ENCODE results near the gene RNF182. TPM values are rescaled to one million over a fixed set of nuclear protein-coding genes. Genes with fewer than 3 reads are reported as not detected.
"Not testable (repeated sequence)": the region's sequence is repeated elsewhere in the genome, so short reads cannot be mapped to it uniquely, and the experiment has no call there.

RNF182 gene
- total RNA-seq, 4 donors from 2014 or later = 0.32 to 1.3 (median 0.42) TPM; not detected in 1

DNA sequence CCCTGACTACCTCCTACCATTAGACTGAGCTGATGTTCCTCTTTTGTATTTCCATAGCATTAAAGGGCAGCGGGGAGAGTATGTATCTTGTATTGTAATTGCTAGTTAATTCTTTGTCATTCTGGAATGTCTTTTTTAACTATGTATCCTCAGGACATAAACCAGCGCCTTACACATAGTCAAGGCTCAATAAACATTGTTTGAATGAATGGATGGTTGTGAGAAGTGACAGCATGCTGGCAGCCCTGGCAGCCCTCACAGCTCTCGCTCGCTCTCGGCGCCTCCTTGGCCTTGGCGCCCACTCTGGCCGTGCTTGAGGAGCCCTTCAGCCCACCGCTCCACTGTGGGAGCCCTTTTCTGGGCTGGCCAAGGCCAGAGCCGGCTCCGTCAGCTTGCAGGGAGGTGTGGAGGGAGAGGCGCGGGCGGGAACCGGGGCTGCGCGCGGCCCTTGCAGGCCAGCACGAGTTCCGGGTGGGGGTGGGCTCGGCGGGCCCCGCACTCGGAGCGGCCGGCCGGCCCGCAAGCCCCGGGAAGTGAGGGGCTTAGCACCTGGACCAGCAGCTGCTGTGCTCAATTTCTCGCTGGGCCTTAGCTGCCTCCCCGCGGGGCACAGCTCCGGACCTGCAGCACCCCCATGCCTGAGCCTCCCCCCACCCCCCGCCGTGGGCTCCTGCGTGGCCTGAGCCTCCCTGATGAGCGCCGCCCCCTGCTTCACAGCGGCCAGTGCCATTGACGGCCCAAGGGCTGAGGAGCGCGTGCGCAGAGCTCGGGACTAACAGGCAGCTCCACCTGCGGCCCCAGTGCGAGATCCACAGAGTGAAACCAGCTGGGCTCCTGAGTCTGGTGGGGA is 93.1 kb downstream of the RNF182 start:
- DNase-seq (ENCODE audit: low spot score in 2 of 2) = peak in 1 of 2 donors; percentile 9
- WGBS, 2 donors = 83 to 95% methylated on average over 30 to 38 of the region's 46 CpGs
- intact Hi-C loops (cut with DNase I; ENCODE audit: low total_unique reads) = no loop called here

GRCh38 chr6:14018559-14018958 is 93.8 kb downstream of the RNF182 start:
- intact Hi-C loops (cut with DNase I; ENCODE audit: low total_unique reads) = not testable (repeated sequence)
- whole genome bisulfite sequencing, 2 donors = 91 to 92% methylated on average over 6 of the region's 6 CpGs

More for the DNA sequence above, 93.1 kb downstream of the RNF182 start:
- H3K4me3 ChIP-seq (ENCODE audit: low read depth, poor library complexity, severe bottlenecking) = no peak overlapping the region
- TF ChIP-seq POLR2A (IDR thresholded peaks at IDR 0.05) = no peak
- TF ChIP-seq, protein P1, sequence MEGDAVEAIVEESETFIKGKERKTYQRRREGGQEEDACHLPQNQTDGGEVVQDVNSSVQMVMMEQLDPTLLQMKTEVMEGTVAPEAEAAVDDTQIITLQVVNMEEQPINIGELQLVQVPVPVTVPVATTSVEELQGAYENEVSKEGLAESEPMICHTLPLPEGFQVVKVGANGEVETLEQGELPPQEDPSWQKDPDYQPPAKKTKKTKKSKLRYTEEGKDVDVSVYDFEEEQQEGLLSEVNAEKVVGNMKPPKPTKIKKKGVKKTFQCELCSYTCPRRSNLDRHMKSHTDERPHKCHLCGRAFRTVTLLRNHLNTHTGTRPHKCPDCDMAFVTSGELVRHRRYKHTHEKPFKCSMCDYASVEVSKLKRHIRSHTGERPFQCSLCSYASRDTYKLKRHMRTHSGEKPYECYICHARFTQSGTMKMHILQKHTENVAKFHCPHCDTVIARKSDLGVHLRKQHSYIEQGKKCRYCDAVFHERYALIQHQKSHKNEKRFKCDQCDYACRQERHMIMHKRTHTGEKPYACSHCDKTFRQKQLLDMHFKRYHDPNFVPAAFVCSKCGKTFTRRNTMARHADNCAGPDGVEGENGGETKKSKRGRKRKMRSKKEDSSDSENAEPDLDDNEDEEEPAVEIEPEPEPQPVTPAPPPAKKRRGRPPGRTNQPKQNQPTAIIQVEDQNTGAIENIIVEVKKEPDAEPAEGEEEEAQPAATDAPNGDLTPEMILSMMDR (IDR thresholded peaks at IDR 0.05) = no peak

GRCh38 chr6:14020551-14020950 is 95.8 kb downstream of the RNF182 start:
- no peak for TF ChIP-seq POLR2A (IDR thresholded peaks at IDR 0.05)
- TF ChIP-seq, protein P1 (IDR thresholded peaks at IDR 0.05) = no peak
- WGBS, 2 donors = 100% methylated on average over 2 of the region's 2 CpGs
- H3K4me3 ChIP-seq (ENCODE audit: low read depth, poor library complexity, severe bottlenecking) = no peak overlapping the region
- no peak for DNase-seq (ENCODE audit: low spot score in 2 of 2)
- intact Hi-C loops (cut with DNase I; ENCODE audit: low total_unique reads) = no loop called here

More at GRCh38 chr6:14018559-14018958, 93.8 kb downstream of the RNF182 start:
- not testable (repeated sequence) for DNase-seq (ENCODE audit: low spot score in 2 of 2); H3K4me3 ChIP-seq (ENCODE audit: low read depth, poor library complexity, severe bottlenecking)

DNA sequence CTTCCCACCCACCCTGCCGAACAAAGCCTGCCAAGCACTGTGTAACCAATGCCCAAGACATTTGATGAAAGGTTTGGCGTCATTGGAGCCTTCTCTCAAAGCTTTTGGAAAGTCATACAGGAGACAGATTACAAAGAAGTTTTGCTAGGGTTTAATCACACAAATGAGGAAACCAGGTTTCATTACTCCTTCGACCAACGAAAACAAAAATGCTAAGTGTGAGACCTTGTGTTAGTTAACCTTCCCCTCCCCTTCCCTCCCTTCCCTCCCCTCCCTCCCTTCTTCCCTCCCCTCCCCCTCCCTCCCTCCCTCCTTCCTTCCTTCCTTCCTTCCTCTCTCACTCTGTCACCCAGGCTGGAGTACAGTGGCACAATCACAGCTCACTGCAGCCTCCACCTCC is 96.7 kb downstream of the RNF182 start:
- WGBS, 2 donors = 71 to 76% methylated on average over 4 of the region's 4 CpGs
- TF ChIP-seq, protein P1 (IDR thresholded peaks at IDR 0.05) = no peak
- no peak for TF ChIP-seq POLR2A (IDR thresholded peaks at IDR 0.05)
- H3K4me3 ChIP-seq (ENCODE audit: low read depth, poor library complexity, severe bottlenecking) = no peak overlapping the region
- intact Hi-C loops (cut with DNase I; ENCODE audit: low total_unique reads) = no loop called here
- DNase-seq (ENCODE audit: low spot score in 2 of 2) = no peak

GRCh38 chr6:14022673-14023072 is 97.9 kb downstream of the RNF182 start:
- no peak for DNase-seq (ENCODE audit: low spot score in 2 of 2)
- WGBS, 2 donors = 86 to 89% methylated on average over 5 of the region's 5 CpGs
- H3K4me3 ChIP-seq (ENCODE audit: low read depth, poor library complexity, severe bottlenecking) = no peak overlapping the region
- TF ChIP-seq POLR2A (IDR thresholded peaks at IDR 0.05) = no peak
- TF ChIP-seq, protein P1 (IDR thresholded peaks at IDR 0.05) = no peak
- intact Hi-C loops (cut with DNase I; ENCODE audit: low total_unique reads) = no loop called here

DNA sequence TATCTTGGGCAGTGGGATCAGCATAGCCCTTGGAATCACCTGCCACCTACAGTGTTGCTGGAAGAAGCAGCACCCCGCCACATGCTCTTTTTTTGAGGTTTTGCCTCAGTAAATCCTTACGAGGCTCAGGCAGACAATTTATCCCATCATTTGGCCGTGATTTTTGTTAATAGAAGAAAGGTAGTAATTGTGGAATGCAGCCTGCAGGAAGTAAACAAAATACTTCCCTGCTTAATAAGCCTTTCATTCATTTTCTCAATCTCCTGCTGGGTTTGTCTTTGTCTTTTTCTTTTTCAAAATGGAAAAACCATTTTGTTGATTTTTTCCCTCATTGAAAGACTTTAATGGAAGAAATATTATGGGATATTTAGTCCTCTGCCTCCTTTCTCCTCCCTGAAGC is 99.1 kb downstream of the RNF182 start:
- no peak for TF ChIP-seq POLR2A (IDR thresholded peaks at IDR 0.05)
- TF ChIP-seq, protein P1 (IDR thresholded peaks at IDR 0.05) = no peak
- no peak overlapping the region for H3K4me3 ChIP-seq (ENCODE audit: low read depth, poor library complexity, severe bottlenecking)
- 75 to 76% methylated on average over 3 of the region's 3 CpGs for WGBS, 2 donors
- no peak for DNase-seq (ENCODE audit: low spot score in 2 of 2)
- intact Hi-C loops (cut with DNase I; ENCODE audit: low total_unique reads) = no loop called here

Data from lower leg skin (tissue), 4 donors.